K562 (cell line): ENCODE data around the gene FBRS. TPM values are rescaled to one million over a fixed set of nuclear protein-coding genes. Genes with fewer than 3 reads are reported as not detected.

ENCODE experiments used
- EP400 ChIP-seq: fragments of 450-650 bp; IDR thresholded peaks from 2 replicates; pipeline ENCODE4 v1.6.1; 2017; ENCODE audit warnings: antibody characterized with exemption, mild to moderate bottlenecking, moderate library complexity
- GTF2F1 ChIP-seq: IDR thresholded peaks from 2 replicates; pipeline ENCODE4 v1.6.1; 2011; ENCODE audit warnings: low read depth, low read length, improper control_type of control experiment
- MYBL2 ChIP-seq, 2 experiments: fragments of 450-650 bp in 1 of 2; sonication (generic) in 1 of 2; formaldehyde crosslinking in 1 of 2; IDR thresholded peaks; 2 replicates each; pipeline versions ENCODE4 v1.6.1 to v1.8.1; 2017 to 2022; ENCODE audit warnings: borderline replicate concordance in 1 of 2, inconsistent platforms in 1 of 2, low read depth in 1 of 2, mild to moderate bottlenecking in 1 of 2, missing genetic modification reagents in 1 of 2, moderate library complexity in 1 of 2
- NFIX ChIP-seq: fragments of 250-450 bp; sonication (Bioruptor Pico); IDR thresholded peaks from 2 replicates; pipeline ENCODE4 v1.4.0; 2020; ENCODE audit warnings: low read depth, mild to moderate bottlenecking, moderate library complexity
- REST ChIP-seq, 2 experiments: fragments of 450-650 bp; formaldehyde crosslinking in 1 of 2; IDR thresholded peaks; 2 replicates each; pipeline versions ENCODE4 v1.4.0 to v1.6.1; 2014 to 2020; ENCODE audit warnings: mild to moderate bottlenecking in 2 of 2, borderline replicate concordance in 1 of 2, low read depth in 1 of 2
- SMARCC2 ChIP-seq: fragments of 450-650 bp; IDR thresholded peaks from 2 replicates; pipeline ENCODE4 v1.6.1; 2017; ENCODE audit warnings: antibody characterized with exemption, moderate library complexity, mild to moderate bottlenecking, low read depth
- SRSF7 ChIP-seq: fragments of 200-400 bp; formaldehyde crosslinking; optimal IDR thresholded peaks from 2 replicates; pipeline ENCODE3; 2017; ENCODE audit warnings: mild to moderate bottlenecking, low read depth, low read length
- TCFL5 ChIP-seq: fragments of 250-450 bp; sonication (Bioruptor Pico); conservative IDR thresholded peaks from 2 replicates; pipeline ENCODE4 v1.6.1; 2021; ENCODE audit warnings: mild to moderate bottlenecking, moderate library complexity, matching md5 sums
- TFE3 ChIP-seq: fragments of 450-650 bp; formaldehyde crosslinking; IDR thresholded peaks from 2 replicates; pipeline ENCODE4 v1.4.0; 2020; ENCODE audit warnings: mild to moderate bottlenecking, mixed read lengths
- polyA plus RNA-seq, 8 experiments: library from polyadenylated mRNA; depleted of rRNA in 4 of 8; stranded (reverse) in 5 of 8; unstranded in 3 of 8; fragments of >200 nt; fragmentation: Nextera tagmentation in 2 of 8; fragmentation: Illumina TruSeq in 1 of 8; extraction: Ambion mirVana in 2 of 8; extraction: Trizol in 1 of 8; gene quantifications; 2 replicates each; pipeline versions ENCODE4 v1.2.1 to v1.2.3, GENCODE V29; 2011 to 2014; ENCODE audit warnings: inconsistent platforms in 1 of 8, missing spikeins in 1 of 8
- total RNA-seq, 7 experiments: library from RNA; depleted of rRNA in 6 of 7; stranded (reverse); fragments of >200 nt in 6 of 7; fragmentation: Illumina TruSeq in 2 of 7; extraction: Trizol in 2 of 7; gene quantifications; 2 replicates each; pipeline versions ENCODE4 v1.2.1 to v1.2.3, GENCODE V29; 2011 to 2021; ENCODE audit warnings: low replicate concordance in 1 of 7
- TF ChIP-seq, protein P1 (sequence below): fragments of 150-350 bp; IDR thresholded peaks from 2 replicates; pipeline ENCODE4 v1.6.1; 2014; ENCODE audit warnings: low read depth, mild to moderate bottlenecking, low read length, borderline replicate concordance

The FBRS gene
- total and polyA plus RNA-seq, 9 of the 15 experiments (the other 6 are each of a cell fraction or from before 2014, with no cell fraction given), result 0.32 to 59.5 (median 13.1) TPM

DNA sequence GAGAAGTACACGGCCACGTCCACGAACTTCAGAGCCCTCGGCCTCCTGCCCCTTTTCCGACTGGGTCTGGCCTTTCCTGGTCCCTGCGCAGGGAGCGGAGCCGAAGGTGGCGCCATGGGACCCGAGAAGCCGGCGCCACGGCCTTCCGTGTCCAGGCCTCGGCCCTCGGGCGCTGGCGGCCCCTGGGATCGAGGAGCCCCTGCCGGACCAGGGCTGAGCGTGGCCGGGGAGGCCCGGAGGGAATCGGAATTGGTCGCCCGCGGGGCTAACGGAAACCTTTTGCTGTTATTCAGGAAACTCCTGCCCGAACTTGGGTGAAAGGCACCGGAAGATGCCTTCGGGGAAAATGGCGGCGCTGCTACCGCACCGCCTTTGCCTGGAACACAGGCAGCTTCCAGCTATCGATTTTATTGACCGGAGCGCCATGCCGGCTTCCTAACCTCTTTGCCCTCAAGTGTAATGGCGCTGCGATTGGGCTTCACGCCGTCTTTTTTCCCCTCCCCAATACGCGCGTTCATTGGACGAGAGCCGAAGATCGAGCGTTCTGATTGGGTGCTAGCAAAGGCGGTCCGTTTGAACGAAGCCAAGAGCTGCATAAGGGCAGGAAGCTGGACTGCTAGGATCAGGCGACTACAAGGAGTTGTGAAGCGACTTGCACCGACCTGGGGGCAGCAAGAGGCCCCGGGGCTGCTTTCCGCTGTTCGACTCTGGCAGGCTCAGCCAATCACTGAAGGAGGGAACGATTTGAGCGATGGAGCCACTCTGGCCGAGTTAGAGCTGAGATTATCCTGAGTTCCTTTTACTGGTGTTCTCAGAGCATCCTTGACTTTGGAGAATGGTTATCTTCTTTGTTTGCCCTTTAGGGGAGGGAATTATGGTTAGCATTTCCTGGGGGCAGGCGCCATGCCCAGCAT, 48.0 kb upstream of the FBRS start, which contains the start of gene ZNF689 (continued):
- peak; percentile 57; the same call in 1 of the 2 replicates for TF ChIP-seq MYBL2 (IDR thresholded peaks at IDR 0.05; ENCODE audit: low read depth)
- TF ChIP-seq MYBL2 (CRISPR knock-in tag; IDR thresholded peaks at IDR 0.05; ENCODE audit: borderline replicate concordance), result no peak
- TF ChIP-seq, protein P1, sequence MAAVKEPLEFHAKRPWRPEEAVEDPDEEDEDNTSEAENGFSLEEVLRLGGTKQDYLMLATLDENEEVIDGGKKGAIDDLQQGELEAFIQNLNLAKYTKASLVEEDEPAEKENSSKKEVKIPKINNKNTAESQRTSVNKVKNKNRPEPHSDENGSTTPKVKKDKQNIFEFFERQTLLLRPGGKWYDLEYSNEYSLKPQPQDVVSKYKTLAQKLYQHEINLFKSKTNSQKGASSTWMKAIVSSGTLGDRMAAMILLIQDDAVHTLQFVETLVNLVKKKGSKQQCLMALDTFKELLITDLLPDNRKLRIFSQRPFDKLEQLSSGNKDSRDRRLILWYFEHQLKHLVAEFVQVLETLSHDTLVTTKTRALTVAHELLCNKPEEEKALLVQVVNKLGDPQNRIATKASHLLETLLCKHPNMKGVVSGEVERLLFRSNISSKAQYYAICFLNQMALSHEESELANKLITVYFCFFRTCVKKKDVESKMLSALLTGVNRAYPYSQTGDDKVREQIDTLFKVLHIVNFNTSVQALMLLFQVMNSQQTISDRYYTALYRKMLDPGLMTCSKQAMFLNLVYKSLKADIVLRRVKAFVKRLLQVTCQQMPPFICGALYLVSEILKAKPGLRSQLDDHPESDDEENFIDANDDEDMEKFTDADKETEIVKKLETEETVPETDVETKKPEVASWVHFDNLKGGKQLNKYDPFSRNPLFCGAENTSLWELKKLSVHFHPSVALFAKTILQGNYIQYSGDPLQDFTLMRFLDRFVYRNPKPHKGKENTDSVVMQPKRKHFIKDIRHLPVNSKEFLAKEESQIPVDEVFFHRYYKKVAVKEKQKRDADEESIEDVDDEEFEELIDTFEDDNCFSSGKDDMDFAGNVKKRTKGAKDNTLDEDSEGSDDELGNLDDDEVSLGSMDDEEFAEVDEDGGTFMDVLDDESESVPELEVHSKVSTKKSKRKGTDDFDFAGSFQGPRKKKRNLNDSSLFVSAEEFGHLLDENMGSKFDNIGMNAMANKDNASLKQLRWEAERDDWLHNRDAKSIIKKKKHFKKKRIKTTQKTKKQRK, result no peak
- TF ChIP-seq REST (IDR thresholded peaks at IDR 0.05; ENCODE audit: borderline replicate concordance), result no peak
- TF ChIP-seq REST (CRISPR knock-in tag; IDR thresholded peaks at IDR 0.05; ENCODE audit: low read depth), result no peak
- peak; percentile 88 for TF ChIP-seq EP400
- TF ChIP-seq SRSF7, result no peak
- TF ChIP-seq TFE3 (CRISPR knock-in tag), result no peak
- TF ChIP-seq TCFL5 (CRISPR knock-in tag), result no peak
- no peak for TF ChIP-seq NFIX (CRISPR knock-in tag)
- no peak for TF ChIP-seq SMARCC2
- peak; percentile 38; the same call in 1 of the 2 replicates for TF ChIP-seq GTF2F1
